ENCODE results near the gene MESD. TPM values are rescaled to one million over a fixed set of nuclear protein-coding genes. Genes with fewer than 3 reads are reported as not detected.

Gene MESD
- total and polyA plus RNA-seq, 9 of the 15 experiments (the other 6 are each of a cell fraction or from before 2014, with no cell fraction given), result 11.3 to 39.7 (median 22.8) TPM

GRCh38 chr15:80989518-80990478 lies at the start of gene MESD (continued):
- peak; percentile 97 for TF ChIP-seq KDM5B (IDR thresholded peaks at IDR 0.05; ENCODE audit: insufficient replicate concordance, low read depth, low read length)
- TF ChIP-seq JUND (IDR thresholded peaks at IDR 0.05; ENCODE audit: borderline replicate concordance, low read depth, low read length), result peak; percentile 14; the same call in 1 of the 2 replicates
- no peak for TF ChIP-seq JUND (tag; IDR thresholded peaks at IDR 0.05; ENCODE audit: borderline replicate concordance, low read depth, low read length)
- no peak; the same call in none of the 2 replicates for TF ChIP-seq NFRKB (IDR thresholded peaks at IDR 0.05; ENCODE audit: low read depth)
- TF ChIP-seq ZBTB9 (CRISPR knock-in tag; IDR thresholded peaks at IDR 0.05), result no peak; the same call in 1 of the 2 replicates
- peak; percentile 67; the same call in 1 of the 2 replicates for TF ChIP-seq VEZF1 (CRISPR knock-in tag; IDR thresholded peaks at IDR 0.05)
- no peak for TF ChIP-seq EGR1 (conservative IDR thresholded peaks at IDR 0.05)
- TF ChIP-seq THRAP3 (IDR thresholded peaks at IDR 0.05; ENCODE audit: borderline replicate concordance), result no peak
- no peak for TF ChIP-seq CBFA2T2 (conservative IDR thresholded peaks at IDR 0.05)
- TF ChIP-seq, protein P1, sequence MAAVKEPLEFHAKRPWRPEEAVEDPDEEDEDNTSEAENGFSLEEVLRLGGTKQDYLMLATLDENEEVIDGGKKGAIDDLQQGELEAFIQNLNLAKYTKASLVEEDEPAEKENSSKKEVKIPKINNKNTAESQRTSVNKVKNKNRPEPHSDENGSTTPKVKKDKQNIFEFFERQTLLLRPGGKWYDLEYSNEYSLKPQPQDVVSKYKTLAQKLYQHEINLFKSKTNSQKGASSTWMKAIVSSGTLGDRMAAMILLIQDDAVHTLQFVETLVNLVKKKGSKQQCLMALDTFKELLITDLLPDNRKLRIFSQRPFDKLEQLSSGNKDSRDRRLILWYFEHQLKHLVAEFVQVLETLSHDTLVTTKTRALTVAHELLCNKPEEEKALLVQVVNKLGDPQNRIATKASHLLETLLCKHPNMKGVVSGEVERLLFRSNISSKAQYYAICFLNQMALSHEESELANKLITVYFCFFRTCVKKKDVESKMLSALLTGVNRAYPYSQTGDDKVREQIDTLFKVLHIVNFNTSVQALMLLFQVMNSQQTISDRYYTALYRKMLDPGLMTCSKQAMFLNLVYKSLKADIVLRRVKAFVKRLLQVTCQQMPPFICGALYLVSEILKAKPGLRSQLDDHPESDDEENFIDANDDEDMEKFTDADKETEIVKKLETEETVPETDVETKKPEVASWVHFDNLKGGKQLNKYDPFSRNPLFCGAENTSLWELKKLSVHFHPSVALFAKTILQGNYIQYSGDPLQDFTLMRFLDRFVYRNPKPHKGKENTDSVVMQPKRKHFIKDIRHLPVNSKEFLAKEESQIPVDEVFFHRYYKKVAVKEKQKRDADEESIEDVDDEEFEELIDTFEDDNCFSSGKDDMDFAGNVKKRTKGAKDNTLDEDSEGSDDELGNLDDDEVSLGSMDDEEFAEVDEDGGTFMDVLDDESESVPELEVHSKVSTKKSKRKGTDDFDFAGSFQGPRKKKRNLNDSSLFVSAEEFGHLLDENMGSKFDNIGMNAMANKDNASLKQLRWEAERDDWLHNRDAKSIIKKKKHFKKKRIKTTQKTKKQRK (IDR thresholded peaks at IDR 0.05; ENCODE audit: borderline replicate concordance, low read depth, low read length), result no peak
- no peak for TF ChIP-seq RREB1 (CRISPR knock-in tag; IDR thresholded peaks at IDR 0.05)
- no peak for TF ChIP-seq CAMTA2 (CRISPR knock-in tag; conservative IDR thresholded peaks at IDR 0.05)
- TF ChIP-seq BRCA1 (IDR thresholded peaks at IDR 0.05), result no peak
- TF ChIP-seq BRCA1 (CRISPR knock-in tag; IDR thresholded peaks at IDR 0.05), result no peak
- peak; percentile 90 for TF ChIP-seq SIN3B (IDR thresholded peaks at IDR 0.05; ENCODE audit: low read depth)
